DMS153 treated with DMSO at 0.1 percent for 48 hours (cell line): ENCODE measurements around the gene ZNF511.

ENCODE experiments used
- DNase-seq: peaks from one replicate; lab custom pipeline; 2025; ENCODE audit not compliant: unreplicated experiment; lab: John Stamatoyannopoulos, UW

The ZNF511 gene

GRCh38 chr10:133274751-133275683 lies 33.7 kb upstream of the ZNF511 start:
- DNase-seq = no peak

GRCh38 chr10:133275684-133276092 lies 33.0 kb upstream of the ZNF511 start:
- no peak for DNase-seq

- no peak for DNase-seq
Observed at GRCh38 chr10:133276100-133276434, 32.6 kb upstream of the ZNF511 start.

- peak; percentile 21 for DNase-seq
Observed at GRCh38 chr10:133276435-133277201, 32.1 kb upstream of the ZNF511 start, which contains the start of gene ADAM8. Gene ADAM8 (minus strand): TSS chr10:133276868. CDS start chr10:133276817, 51 bp downstream.

DNA sequence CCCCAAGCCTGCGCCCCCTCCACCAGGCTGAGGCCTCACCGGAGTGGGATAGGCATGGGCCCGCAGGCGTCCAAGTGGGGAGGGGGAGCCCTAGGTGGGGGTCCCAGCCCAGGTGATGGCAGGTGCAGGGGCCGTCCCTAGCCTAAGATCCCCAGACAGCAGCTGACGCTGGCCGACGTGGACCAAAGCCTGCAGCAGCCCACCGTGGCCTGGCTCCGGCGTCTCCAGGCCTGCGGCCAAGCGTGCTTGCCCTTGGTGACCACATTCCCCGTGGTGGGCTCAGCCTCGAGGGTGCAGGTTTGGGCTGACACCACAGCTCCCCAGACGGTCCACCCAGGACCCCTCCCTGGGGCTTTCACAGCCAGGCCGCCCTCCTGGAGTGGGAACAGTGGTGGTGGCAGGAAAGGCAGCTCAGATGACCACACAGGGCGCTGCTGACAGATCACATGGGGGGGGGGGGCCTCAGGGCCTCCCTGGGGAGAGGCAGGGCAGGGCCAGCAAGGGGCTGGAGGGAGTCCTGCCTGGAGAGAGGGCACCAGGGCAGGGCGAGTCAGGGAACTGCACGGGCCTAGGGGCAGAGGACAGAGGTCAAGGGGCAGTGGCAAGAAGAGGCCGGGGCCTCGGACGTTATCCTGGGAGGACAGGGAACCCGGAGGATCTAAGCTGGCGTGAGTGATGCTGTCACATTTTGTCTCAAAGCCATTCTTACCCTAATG lies 31.3 kb upstream of the ZNF511 start:
- DNase-seq = no peak

- no peak for DNase-seq
Observed at GRCh38 chr10:133277993-133278576, 30.6 kb upstream of the ZNF511 start.

DNA sequence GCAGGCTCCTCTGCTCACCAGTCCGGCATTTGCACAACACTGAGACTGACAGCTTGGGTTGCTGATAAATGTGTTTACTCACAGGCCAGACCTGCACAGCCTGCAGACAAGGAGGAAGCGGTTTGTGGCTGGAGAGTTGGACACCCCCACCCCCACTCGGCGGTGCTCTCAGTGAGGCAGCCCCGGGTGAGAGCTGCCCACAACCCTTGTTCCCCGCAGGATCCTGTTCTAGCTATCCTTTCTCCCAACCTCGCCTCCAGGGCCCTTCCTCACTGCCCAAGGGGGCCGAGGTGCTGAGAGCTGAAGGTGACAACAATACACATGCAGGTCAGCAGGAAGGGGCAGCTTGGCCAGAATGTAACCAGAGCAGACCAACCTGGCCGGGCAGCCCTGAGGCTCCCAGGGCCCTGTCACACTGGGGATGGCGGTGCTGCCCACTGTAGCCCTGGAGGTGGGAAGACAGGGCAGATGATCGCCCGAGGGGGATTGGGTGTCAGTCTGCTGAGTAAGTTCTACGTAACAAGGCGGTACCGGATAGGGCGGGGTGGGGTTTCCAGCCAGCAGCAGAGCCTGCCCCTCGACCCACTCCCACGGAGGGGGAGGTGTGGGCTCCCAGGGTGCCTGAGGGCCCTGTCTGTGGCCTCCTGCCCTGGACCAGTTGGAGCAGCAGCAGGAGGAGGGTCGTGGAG lies 30.0 kb upstream of the ZNF511 start:
- DNase-seq = peak; percentile 5

GRCh38 chr10:133279326-133280226 lies 29.1 kb upstream of the ZNF511 start:
- DNase-seq = no peak

DNA sequence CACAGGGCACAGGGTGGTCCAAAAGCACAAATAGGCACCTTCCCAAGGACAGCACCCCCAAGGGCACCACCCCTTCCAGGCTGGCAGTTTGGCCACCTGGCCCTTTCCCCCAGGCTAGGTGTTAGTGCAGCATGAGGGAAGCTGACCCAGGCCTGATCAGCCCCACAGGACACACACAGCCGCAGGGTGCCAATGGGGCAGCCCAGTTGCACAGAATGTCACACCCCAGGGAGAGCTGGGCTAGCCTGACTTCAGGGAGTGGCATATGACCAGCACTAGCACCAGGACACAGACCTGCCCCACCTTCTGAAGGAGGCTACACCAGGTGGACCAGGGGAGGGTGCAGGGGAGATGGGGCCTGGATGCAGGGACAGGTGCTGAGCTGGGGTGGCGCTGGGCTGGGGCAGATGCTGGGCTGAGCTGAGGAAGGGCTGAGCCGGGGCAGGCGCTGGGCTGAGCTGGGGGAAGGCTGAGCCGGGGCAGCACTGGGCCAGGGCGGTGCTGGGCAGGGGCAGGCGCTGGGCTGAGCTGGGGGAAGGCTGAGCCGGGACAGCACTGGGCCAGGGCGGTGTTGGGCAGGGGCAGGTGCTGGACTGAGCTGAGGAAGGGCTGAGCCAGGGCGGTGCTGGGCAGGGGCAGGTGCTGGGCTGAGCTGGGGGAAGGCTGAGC lies 28.2 kb upstream of the ZNF511 start:
- DNase-seq = no peak

- DNase-seq = no peak
Observed at GRCh38 chr10:133281084-133281483, 27.6 kb upstream of the ZNF511 start.

- DNase-seq = no peak
Observed at GRCh38 chr10:133281628-133282372, 26.9 kb upstream of the ZNF511 start.

DNA sequence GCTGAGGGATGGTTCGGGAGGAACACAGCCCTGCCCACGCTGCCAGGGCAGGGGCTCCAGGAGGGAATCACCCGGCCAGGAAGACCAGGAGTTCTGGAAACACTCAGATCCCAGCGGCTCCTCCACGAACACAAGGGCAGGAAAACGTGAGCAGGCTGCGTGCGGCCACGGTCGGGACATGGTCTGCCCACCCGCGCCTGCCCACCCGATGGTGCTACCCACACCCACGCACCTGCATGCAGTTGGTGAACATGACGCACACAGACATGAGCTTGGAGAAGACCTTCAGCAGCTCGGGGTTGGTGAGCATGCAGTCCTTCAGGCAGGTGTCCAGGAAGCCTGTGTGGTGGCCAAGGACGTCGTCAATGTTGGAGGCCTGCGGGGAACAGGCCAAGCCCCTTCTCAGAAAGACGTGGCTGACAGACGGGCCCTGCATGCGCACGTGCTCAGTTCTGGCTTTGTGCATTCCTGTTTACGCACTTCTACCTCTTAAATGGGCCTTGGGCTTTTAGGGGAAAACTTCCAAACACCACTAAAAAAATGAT lies 25.8 kb upstream of the ZNF511 start:
- DNase-seq = no peak

DNA sequence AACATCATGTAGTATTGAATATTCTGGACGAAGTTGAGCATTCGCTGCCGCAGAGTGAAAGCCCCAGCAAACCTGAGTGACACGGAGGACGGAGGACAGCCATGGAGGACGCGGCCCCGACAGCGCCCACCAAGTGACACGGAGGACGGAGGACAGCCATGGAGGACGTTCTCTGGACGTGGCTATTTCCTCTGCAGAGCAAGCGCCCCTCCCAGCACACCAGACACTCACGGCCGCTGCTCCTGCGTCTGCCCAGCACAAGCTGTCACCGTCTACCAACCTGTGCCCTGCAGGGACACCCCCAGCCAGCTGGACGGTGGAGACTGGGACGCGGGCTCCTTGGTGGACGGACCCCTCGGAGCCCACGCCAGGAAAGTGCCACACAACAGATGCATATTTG lies 24.8 kb upstream of the ZNF511 start:
- DNase-seq = no peak

GRCh38 chr10:133285217-133285616 lies 23.5 kb upstream of the ZNF511 start:
- DNase-seq = no peak

DNA sequence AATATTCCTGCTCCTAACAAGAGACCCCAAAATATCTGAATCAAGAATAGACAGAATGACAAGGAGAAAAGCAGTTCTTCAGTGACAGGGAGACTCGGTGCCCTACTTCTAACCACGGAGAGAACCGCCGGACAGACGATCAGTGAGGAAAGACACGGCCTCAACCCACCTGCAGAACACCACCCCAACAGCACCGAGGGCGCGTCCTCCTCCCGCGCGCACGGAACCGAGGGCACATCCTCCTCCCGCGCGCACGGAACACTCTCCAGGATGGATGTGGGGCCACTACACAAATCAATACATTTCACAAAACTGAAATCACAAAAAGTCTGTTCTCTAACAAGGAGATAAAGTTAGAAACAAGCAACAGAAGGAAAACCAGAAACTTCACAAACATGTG lies 22.3 kb upstream of the ZNF511 start:
- DNase-seq = no peak

GRCh38 chr10:133287832-133288500 lies 20.7 kb upstream of the ZNF511 start:
- no peak for DNase-seq

- no peak for DNase-seq
Observed at GRCh38 chr10:133289761-133290160, 19.0 kb upstream of the ZNF511 start.
